Activated naive CD8-positive, alpha-beta T cell treated with anti-CD3 and anti-CD28 coated beads, Interleukin-2, amount 50 U/mL, for 24 hours (primary cell): ENCODE data around the gene ZNF786.
"Not testable (repeated sequence)": the region's sequence is repeated elsewhere in the genome, so short reads cannot be mapped to it uniquely, and the experiment has no call there.

Experiments used
- ATAC-seq: fragments of 150-1000 bp; cut with Tn5 transposase; one replicate; pipeline ENCODE4 v1.10.0; 2021
- DNase-seq: peaks from one replicate; pipeline ENCODE4 v3.0.0; 2021
- H3K27ac Mint-ChIP-seq: one replicate; pipeline ENCODE4 v1.8.0; 2021; ENCODE audit warnings: mild to moderate bottlenecking, mixed read lengths
- H3K27me3 Mint-ChIP-seq: one replicate; pipeline ENCODE4 v1.8.0; 2021; ENCODE audit warnings: mixed read lengths
- H3K36me3 Mint-ChIP-seq: one replicate; pipeline ENCODE4 v1.8.0; 2021; ENCODE audit warnings: low read depth, mixed read lengths
- H3K4me1 Mint-ChIP-seq: one replicate; pipeline ENCODE4 v1.8.0; 2021; ENCODE audit warnings: mixed read lengths
- H3K4me3 Mint-ChIP-seq: one replicate; pipeline ENCODE4 v1.8.0; 2021; ENCODE audit warnings: mild to moderate bottlenecking, moderate library complexity, mixed read lengths
- H3K9me3 Mint-ChIP-seq: one replicate; pipeline ENCODE4 v1.8.0; 2021; ENCODE audit warnings: mixed read lengths

The ZNF786 gene

DNA sequence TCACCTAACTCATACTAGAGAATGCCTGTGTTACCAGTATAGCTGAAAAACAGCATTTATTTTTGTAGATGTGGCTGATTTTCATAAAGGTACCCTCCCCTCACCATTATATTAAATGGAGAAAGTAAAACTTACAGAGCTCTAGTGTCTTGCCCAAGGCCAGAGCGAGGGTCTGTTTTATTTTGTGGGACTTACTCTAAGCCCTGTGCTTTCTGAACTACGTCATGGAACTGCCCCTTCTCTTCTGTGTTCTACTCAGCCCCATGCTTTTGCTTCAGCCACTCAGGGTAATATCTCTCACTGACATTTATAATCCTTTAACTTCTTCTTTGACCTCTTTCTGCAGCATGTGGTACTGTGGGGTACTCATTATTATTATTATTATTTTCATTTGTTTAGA, 10.3 kb upstream of the ZNF786 start:
- H3K27me3 Mint-ChIP-seq: no peaks in the 10 kb centered on the region
- H3K27ac Mint-ChIP-seq: no peak overlapping the region
- H3K4me3 Mint-ChIP-seq: no peak overlapping the region
- no peak for ATAC-seq
- no peaks in the 10 kb centered on the region for H3K36me3 Mint-ChIP-seq
- H3K9me3 Mint-ChIP-seq: no peaks in the 10 kb centered on the region
- no peak for DNase-seq
- H3K4me1 Mint-ChIP-seq: no peaks in the 10 kb centered on the region

DNA sequence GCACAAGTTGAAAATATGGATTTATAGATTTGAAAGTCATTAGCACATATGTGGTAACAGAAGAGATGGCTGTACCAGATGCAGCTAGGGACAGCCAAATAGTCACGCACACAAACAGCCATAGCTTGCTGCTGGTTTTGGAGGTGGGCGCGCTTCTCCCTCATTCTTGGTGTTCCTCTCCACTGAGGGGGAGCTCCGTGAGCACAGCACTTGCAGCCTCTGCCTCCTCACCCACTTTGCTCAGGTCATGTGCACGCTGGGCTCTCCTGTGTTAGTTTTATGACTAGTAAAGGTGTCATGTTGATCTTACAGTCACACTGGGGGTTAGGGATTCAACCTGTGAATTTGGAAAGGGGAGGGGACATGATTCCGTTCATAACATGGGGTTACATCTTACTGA, 8.5 kb upstream of the ZNF786 start:
- ATAC-seq (no peak), DNase-seq (no peak)
- Mint-ChIP-seq H3K27me3 (no peaks in the 10 kb centered on the region), H3K36me3 (no peaks in the 10 kb centered on the region), H3K4me1 (no peaks in the 10 kb centered on the region), H3K4me3 (no peak overlapping the region), H3K9me3 (no peaks in the 10 kb centered on the region), H3K27ac (no peak overlapping the region)

DNA sequence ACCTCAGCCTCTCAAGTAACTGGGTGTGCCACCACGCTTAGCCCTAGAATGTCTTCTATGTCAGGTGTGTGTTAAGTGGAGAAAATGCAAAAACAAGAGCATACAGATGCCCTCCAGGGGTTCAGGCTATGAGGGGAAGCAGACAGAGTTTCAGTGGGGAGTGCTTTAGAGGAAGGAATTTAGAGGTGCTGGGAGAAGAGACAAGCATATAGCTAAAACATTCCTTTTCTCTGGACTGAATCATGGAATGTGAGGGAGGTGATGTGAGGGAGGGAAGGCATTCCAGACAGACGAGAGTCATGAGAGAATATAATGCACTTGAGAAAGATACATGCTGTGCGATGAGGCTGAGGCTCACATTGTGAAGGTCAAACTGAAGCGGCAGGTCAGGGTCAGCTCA, 6.6 kb upstream of the ZNF786 start:
- no peaks in the 10 kb centered on the region for H3K27me3 Mint-ChIP-seq
- H3K4me1 Mint-ChIP-seq: peaks cover 6% of the 10 kb centered on the region
- H3K4me3 Mint-ChIP-seq: no peak overlapping the region
- no peak for DNase-seq
- no peak overlapping the region for H3K27ac Mint-ChIP-seq
- peak; percentile 10 for ATAC-seq
- no peaks in the 10 kb centered on the region for H3K36me3 Mint-ChIP-seq
- no peaks in the 10 kb centered on the region for H3K9me3 Mint-ChIP-seq

DNA sequence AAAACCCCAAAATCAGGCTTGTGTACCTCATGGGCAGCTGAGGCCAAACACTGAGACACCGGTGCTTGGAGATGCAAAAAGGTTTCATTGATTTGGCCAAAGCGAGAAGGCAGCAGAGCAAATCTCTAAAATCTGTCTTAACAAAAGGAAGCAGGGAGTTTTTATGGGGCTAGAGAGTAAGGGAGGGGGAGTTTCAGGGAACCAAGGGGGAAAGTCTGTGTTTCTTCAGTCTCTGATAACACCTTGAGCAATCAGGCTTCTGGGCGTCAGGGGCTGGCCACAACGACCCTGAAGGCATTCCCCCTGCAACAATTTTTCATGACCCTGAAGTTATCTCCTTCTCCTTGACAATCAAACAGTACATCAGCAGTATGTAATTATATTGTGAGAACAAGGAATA, 2.7 kb upstream of the ZNF786 start:
- peaks cover 22% of the 10 kb centered on the region for H3K4me1 Mint-ChIP-seq
- peaks cover 3% of the 10 kb centered on the region for H3K36me3 Mint-ChIP-seq
- H3K9me3 Mint-ChIP-seq: no peaks in the 10 kb centered on the region
- H3K27me3 Mint-ChIP-seq: no peaks in the 10 kb centered on the region
- H3K4me3 Mint-ChIP-seq: no peak overlapping the region
- no peak overlapping the region for H3K27ac Mint-ChIP-seq
- no peak for ATAC-seq
- no peak for DNase-seq

DNA sequence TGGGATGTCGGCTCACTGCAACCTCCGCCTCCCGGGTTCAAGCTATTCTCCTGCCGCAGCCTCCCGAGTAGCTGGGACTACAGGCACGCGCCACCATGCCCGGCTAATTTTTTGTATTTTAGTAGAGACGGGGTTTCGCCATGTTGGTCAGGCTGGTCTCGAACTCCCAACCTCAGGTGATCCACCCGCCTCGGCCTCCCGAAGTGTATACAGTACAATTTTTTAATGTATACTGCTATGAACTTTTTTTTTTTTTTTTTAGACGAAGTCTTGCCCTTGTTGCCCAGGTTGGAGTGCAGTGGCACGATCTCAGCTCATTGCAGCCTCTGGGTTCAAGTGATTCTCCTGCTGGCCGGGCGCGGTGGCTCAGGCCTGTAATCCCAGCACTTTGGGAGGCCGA, 1.7 kb upstream of the ZNF786 start:
- Mint-ChIP-seq H3K4me1 (peaks cover 27% of the 10 kb centered on the region), H3K4me3 (peak overlapping the region; percentile 46)
- not testable (repeated sequence) for H3K36me3 Mint-ChIP-seq, DNase-seq, H3K27me3 Mint-ChIP-seq, ATAC-seq, H3K9me3 Mint-ChIP-seq, H3K27ac Mint-ChIP-seq

DNA sequence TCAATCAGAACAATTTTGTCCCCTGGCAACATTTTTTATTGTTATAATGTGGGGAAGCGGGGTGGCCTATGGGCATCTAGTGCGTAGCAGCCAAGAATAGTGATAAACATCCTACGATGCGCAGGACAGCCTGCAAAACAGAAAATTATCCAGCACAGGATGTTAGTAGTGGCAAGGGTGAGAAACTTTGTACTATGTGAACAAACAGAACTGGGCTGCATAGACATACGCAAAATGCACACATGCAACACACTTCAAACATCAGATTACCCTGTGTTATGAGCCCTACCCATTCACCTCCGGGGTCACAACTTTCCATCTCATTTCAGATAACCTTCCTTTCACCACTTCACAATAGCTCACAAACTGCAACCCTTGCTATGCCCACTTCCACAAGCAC, 3.1 kb downstream of the ZNF786 start:
- peaks cover 27% of the 10 kb centered on the region for H3K36me3 Mint-ChIP-seq
- H3K27ac Mint-ChIP-seq: no peak overlapping the region
- ATAC-seq: no peak
- no peak for DNase-seq
- H3K9me3 Mint-ChIP-seq: peaks cover 4% of the 10 kb centered on the region
- peaks cover 22% of the 10 kb centered on the region for H3K4me1 Mint-ChIP-seq
- no peak overlapping the region for H3K4me3 Mint-ChIP-seq
- no peaks in the 10 kb centered on the region for H3K27me3 Mint-ChIP-seq

DNA sequence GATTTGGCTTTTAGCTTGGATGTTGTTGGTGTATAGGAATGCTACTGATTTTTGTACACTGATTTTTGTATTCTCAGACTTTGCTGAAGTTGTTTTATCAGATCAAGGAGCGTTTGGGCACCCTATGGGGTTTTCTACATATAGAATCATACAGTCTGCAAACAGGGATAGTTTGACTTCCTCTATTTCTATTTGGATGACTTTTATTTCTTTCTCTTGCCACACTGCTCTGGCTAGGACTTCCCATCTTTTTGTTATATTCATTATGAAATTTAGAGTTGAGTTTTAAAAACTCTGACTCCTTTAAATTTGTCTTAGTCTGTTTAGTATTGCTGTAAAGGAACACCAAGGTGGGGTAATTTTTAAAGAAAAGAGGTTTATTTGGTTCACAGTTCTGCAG, 4.7 kb downstream of the ZNF786 start:
- H3K4me1 Mint-ChIP-seq: peaks cover 22% of the 10 kb centered on the region
- no peak for ATAC-seq
- H3K27ac Mint-ChIP-seq: no peak overlapping the region
- H3K9me3 Mint-ChIP-seq: peaks cover 4% of the 10 kb centered on the region
- no peak overlapping the region for H3K4me3 Mint-ChIP-seq
- H3K36me3 Mint-ChIP-seq: peaks cover 27% of the 10 kb centered on the region
- no peak for DNase-seq
- H3K27me3 Mint-ChIP-seq: no peaks in the 10 kb centered on the region

DNA sequence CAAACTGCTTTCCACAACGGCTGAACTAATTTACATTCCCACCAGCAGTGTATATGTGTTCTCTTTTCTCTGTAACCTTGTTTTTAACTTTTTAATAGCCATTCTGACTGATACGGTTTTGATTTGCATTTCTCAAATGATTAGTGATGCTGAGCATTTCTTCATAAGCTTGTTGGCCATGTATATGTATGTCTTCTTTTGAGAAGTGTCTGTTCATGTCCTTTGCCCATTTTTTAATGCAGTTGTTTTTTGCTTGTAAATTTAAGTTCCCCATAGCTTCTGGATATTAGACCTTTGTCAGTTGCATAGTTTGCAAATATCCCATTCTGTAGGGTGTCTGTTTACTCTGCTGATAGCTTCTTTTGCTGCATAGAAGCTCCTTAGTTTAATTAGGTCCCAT, 6.1 kb downstream of the ZNF786 start:
- Mint-ChIP-seq H3K4me1 (peaks cover 16% of the 10 kb centered on the region), H3K9me3 (peaks cover 4% of the 10 kb centered on the region), H3K4me3 (no peak overlapping the region), H3K36me3 (peaks cover 26% of the 10 kb centered on the region), H3K27me3 (no peaks in the 10 kb centered on the region), H3K27ac (no peak overlapping the region)
- ATAC-seq (no peak), DNase-seq (no peak)

DNA sequence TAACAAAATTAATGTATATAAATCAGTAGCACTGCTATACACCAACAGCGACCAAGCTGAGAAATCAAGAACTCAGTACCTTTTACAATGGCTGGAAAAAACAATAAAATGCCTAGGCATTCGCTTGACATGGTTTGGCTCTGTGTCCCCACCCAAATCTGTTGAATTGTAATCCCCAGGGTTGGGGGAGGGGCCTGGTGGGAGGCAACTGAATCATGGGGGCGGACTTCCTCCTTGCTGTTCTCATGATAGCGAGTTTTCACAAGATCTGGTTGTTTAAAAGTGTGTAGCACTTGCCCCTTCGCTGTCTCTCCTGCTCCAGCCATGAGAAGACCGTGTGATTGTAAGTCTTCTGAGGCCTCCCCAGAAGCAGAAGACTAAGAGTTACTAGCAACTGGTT, 8.6 kb downstream of the ZNF786 start:
- Mint-ChIP-seq H3K36me3 (peaks cover 32% of the 10 kb centered on the region), H3K4me3 (no peak overlapping the region), H3K27me3 (no peaks in the 10 kb centered on the region), H3K9me3 (peaks cover 4% of the 10 kb centered on the region), H3K4me1 (peaks cover 5% of the 10 kb centered on the region), H3K27ac (no peak overlapping the region)
- DNase-seq: no peak
- ATAC-seq: no peak

DNA sequence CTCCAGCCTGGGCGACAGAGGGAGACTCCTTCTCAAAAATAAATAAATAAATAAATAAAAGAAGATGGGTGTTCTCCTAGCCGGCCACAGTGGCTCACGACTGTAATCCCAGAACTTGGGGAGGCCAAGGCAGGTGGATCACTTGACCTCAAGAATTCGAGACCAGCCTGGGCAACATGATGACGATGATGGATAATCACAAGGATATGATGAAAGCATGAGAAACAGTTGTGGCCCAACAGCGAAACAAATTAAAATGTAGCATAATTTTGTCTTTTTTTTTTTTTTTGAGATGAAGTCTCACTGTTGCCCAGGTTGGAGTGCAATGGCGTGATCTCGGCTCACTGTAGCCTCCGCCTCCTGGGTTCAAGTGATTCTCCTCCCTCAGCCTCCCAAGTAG, 12.9 kb downstream of the ZNF786 start:
- Mint-ChIP-seq H3K27ac (no peak overlapping the region), H3K9me3 (no peaks in the 10 kb centered on the region), H3K4me3 (no peak overlapping the region), H3K36me3 (peaks cover 21% of the 10 kb centered on the region), H3K4me1 (peaks cover 5% of the 10 kb centered on the region), H3K27me3 (no peaks in the 10 kb centered on the region)
- DNase-seq (no peak), ATAC-seq (no peak)

DNA sequence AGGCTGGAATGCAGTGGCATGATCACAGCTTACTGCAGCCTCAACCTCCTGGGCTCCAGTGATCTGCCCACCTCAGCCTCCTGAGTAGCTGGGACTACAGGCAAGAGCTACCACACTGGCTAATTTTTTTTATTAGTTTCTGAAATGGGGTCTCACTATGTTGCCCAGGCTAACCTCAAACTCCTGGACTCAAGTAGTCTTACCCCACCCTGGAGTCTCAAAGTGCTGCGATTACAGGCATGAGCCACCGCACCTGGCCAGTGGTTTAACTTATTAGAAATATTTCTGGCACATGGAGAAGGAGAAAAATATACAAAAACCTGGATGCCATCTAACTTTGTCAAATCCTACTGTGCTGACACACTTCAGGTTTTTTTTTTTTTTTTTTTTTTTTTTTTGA, 15.2 kb downstream of the ZNF786 start:
- no peak overlapping the region for H3K27ac Mint-ChIP-seq
- H3K4me1 Mint-ChIP-seq: peaks cover 2% of the 10 kb centered on the region
- ATAC-seq: no peak
- H3K36me3 Mint-ChIP-seq: peaks cover 24% of the 10 kb centered on the region
- no peak for DNase-seq
- no peaks in the 10 kb centered on the region for H3K9me3 Mint-ChIP-seq
- no peak overlapping the region for H3K4me3 Mint-ChIP-seq
- H3K27me3 Mint-ChIP-seq: no peaks in the 10 kb centered on the region

DNA sequence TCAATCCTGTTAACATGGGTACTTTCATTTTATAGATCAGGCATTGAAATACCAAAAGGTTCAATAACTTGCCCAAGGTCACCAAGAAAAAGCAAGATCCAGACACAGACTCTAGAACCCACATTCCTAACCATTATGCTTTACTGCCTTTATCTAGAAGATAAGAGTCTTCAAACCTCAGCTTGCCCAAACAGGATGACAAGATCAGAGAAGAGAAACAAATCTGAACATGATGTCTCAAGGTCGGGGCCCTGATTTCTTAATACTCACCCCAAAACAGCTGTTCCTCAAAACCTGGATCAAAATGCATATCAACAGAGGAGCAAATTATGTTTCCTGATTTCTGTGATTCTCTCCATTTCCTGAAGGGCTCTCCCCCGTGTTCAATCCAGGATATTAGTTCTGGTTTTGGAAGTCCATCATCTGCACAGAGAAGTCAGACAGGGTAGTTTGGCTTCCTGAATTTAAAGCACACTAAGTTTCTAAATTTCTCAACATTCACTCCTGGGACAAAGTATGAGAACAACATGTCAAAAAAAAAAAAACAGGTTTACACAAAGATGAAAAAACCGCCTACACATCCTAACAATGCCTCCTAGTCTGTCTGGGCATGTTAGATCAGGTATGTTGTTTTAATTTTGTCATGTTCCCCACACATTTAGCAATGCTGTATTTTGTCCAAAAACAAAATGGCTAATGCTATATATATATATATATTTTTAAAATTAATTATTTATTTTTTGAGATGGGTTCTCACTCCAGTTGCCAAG, 16.2 kb downstream of the ZNF786 start:
- Mint-ChIP-seq H3K27me3 (no peaks in the 10 kb centered on the region), H3K4me3 (no peak overlapping the region), H3K4me1 (peaks cover 2% of the 10 kb centered on the region), H3K36me3 (peaks cover 22% of the 10 kb centered on the region), H3K27ac (no peak overlapping the region), H3K9me3 (no peaks in the 10 kb centered on the region)
- ATAC-seq (no peak), DNase-seq (no peak)

DNA sequence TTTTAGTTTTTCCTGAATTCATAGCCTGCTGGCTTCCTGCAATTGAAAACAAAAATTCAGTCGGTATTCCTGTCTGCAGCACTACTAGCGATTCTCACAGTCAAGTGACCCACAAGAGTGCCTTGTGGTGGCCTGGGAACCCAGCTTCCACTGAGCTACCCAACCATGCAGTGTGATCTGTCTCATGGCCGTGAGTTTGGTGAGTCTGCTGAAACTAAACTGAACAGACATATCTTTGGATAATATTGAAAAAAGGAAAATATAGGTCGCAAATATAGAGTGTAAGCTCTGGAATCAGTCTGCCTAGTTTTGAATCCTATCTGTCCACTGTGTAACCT, 18.1 kb downstream of the ZNF786 start:
- ATAC-seq (no peak), DNase-seq (no peak)
- Mint-ChIP-seq H3K27ac (no peak overlapping the region), H3K27me3 (no peaks in the 10 kb centered on the region), H3K9me3 (no peaks in the 10 kb centered on the region), H3K36me3 (peaks cover 21% of the 10 kb centered on the region), H3K4me1 (peaks cover 2% of the 10 kb centered on the region), H3K4me3 (peak overlapping the region; percentile 67)

DNA sequence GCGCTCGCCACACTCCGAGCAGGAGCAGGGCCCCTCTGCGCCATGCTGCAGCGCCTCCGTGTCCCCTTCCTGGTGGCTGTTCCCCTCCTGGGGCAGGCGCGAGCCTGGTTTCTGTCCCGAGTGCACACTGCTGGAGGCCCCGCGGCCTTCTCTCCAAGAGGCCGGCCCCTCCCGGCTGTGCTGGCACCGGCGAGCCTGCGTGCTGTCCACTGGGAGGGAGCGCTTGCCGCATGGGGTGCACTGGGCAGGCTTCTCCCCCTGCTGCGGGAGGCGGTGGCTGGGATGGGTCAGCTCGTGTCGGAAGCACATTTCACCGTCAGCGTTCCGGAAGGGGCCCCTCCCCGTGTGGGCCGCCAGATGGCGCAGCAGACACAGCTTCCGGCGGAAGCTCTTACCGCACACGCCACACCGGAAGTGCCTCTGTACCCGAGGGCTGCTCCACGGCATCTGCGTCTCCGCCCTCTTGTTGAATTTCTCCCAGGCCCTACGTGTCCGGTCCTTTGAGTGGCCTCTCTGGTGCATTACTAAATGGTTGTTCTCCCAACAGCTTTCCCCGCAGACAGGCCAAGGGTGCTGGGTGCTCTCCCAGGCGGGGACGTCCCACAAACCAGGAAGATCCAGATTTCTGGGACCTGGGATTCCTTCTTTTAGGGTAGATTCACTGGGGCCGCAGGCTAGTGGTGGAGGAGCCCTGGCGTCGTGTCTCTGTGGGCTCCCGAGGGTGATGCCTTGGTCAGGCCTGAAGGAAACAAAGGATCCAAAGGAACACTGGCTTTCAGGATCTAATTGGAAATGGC, 18.7 kb downstream of the ZNF786 start:
- H3K4me3 Mint-ChIP-seq: peak overlapping the region; percentile 67
- H3K4me1 Mint-ChIP-seq: peaks cover 2% of the 10 kb centered on the region
- ATAC-seq (peak; percentile 80), DNase-seq (peak; percentile 59)
- H3K27ac Mint-ChIP-seq: no peak overlapping the region
- H3K36me3 Mint-ChIP-seq: peaks cover 18% of the 10 kb centered on the region
- no peaks in the 10 kb centered on the region for H3K9me3 Mint-ChIP-seq
- no peaks in the 10 kb centered on the region for H3K27me3 Mint-ChIP-seq

DNA sequence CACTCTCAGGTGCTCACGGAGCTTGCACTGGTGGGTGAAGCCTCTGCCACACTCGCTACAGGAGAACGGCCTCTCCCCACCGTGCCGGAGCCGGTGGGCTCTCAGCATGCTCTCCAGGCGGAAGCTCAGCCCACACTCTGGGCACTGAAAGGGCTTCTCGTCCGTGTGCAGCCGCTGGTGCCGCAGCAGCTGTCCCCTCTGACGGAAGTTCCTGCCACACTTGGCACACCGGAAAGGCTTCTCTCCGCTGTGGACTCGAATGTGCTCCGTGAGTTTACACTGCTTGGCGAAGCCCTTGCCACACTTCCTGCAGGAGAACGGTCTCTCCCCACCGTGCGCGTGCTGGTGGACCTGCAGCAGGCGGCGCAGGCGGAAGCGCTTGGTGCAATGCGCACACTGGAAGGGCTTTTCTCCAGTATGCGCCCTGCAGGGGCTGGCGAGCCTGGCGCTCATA, 19.3 kb downstream of the ZNF786 start:
- Mint-ChIP-seq H3K27me3 (no peaks in the 10 kb centered on the region), H3K4me1 (peaks cover 2% of the 10 kb centered on the region), H3K4me3 (no peak overlapping the region), H3K27ac (no peak overlapping the region), H3K36me3 (peaks cover 15% of the 10 kb centered on the region), H3K9me3 (no peaks in the 10 kb centered on the region)
- DNase-seq (no peak), ATAC-seq (peak; percentile 13)
